Mesothelial cell of epicardium (in vitro differentiated cells): Measurements from ENCODE around the gene MIPEP. TPM values are rescaled to one million over a fixed set of nuclear protein-coding genes. Genes with fewer than 3 reads are reported as not detected.

Source experiments
- DNase-seq, 2 experiments: peaks; one replicate each; pipeline ENCODE4 v3.0.0; 2021; ENCODE audit warnings: low spot score in 2 of 2; ENCODE audit not compliant: unreplicated experiment in 2 of 2
- H3K27ac Mint-ChIP-seq: 2 replicates; pipeline ENCODE4 v1.8.0; 2021; ENCODE audit warnings: mixed read lengths
- H3K27me3 Mint-ChIP-seq: 2 replicates; pipeline ENCODE4 v1.8.0; 2021; ENCODE audit warnings: low read depth, mixed read lengths
- H3K36me3 Mint-ChIP-seq: 2 replicates; pipeline ENCODE4 v1.8.0; 2021; ENCODE audit warnings: mixed read lengths
- H3K4me1 Mint-ChIP-seq: 2 replicates; pipeline ENCODE4 v1.8.0; 2021; ENCODE audit warnings: mixed read lengths
- H3K4me3 Mint-ChIP-seq: 2 replicates; pipeline ENCODE4 v1.8.0; 2021; ENCODE audit warnings: mild to moderate bottlenecking, moderate library complexity, mixed read lengths
- H3K9me3 Mint-ChIP-seq: 2 replicates; pipeline ENCODE4 v1.8.0; 2021; ENCODE audit warnings: mixed read lengths
- CTCF ChIP-seq: fragments of 200-600 bp; sonication (generic); IDR thresholded peaks from one replicate; pipeline ENCODE4 v1.5.0; 2021; ENCODE audit warnings: antibody characterized with exemption; ENCODE audit not compliant: unreplicated experiment
- total RNA-seq: library from RNA; stranded (reverse); gene quantifications from 3 replicates; pipeline ENCODE4 v1.2.1, GENCODE V29; 2021

The MIPEP gene
- total RNA-seq, 1 donor from 2014 or later: 13.1 TPM

GRCh38 chr13:23690668-23691067 lies 198.5 kb downstream of the MIPEP start:
- H3K4me3 Mint-ChIP-seq: no peak overlapping the region
- H3K27ac Mint-ChIP-seq: no peak overlapping the region
- peaks cover 6% of the 10 kb centered on the region for H3K4me1 Mint-ChIP-seq
- DNase-seq: no peak
- no peaks in the 10 kb centered on the region for H3K27me3 Mint-ChIP-seq
- peaks cover 5% of the 10 kb centered on the region for H3K9me3 Mint-ChIP-seq
- no peaks in the 10 kb centered on the region for H3K36me3 Mint-ChIP-seq
- TF ChIP-seq CTCF: no peak

GRCh38 chr13:23688336-23688735 lies 200.9 kb downstream of the MIPEP start:
- TF ChIP-seq CTCF: no peak

GRCh38 chr13:23687614-23688013 lies 201.6 kb downstream of the MIPEP start:
- no peak for TF ChIP-seq CTCF
- peaks cover 3% of the 10 kb centered on the region for H3K36me3 Mint-ChIP-seq
- peaks cover 24% of the 10 kb centered on the region for H3K9me3 Mint-ChIP-seq
- no peak overlapping the region for H3K4me3 Mint-ChIP-seq
- no peaks in the 10 kb centered on the region for H3K27me3 Mint-ChIP-seq
- no peak for DNase-seq
- no peak overlapping the region for H3K27ac Mint-ChIP-seq
- peaks cover 3% of the 10 kb centered on the region for H3K4me1 Mint-ChIP-seq

More at GRCh38 chr13:23688336-23688735, 200.9 kb downstream of the MIPEP start:
- Mint-ChIP-seq H3K36me3 (peaks cover 3% of the 10 kb centered on the region), H3K4me1 (peaks cover 6% of the 10 kb centered on the region), H3K4me3 (no peak overlapping the region), H3K27ac (no peak overlapping the region), H3K27me3 (no peaks in the 10 kb centered on the region), H3K9me3 (peaks cover 20% of the 10 kb centered on the region)
- no peak for DNase-seq

- no peak for TF ChIP-seq CTCF
- Mint-ChIP-seq H3K27me3 (no peaks in the 10 kb centered on the region), H3K4me3 (no peak overlapping the region), H3K9me3 (peaks cover 30% of the 10 kb centered on the region), H3K36me3 (peaks cover 3% of the 10 kb centered on the region), H3K4me1 (no peaks in the 10 kb centered on the region), H3K27ac (no peak overlapping the region)
- no peak for DNase-seq
Observed at GRCh38 chr13:23686948-23687347, 202.3 kb downstream of the MIPEP start.

GRCh38 chr13:23685416-23685815 lies 203.8 kb downstream of the MIPEP start:
- H3K4me3 Mint-ChIP-seq: no peak overlapping the region
- no peak for DNase-seq
- H3K27ac Mint-ChIP-seq: no peak overlapping the region
- H3K4me1 Mint-ChIP-seq: peaks cover 4% of the 10 kb centered on the region
- no peak for TF ChIP-seq CTCF
- H3K9me3 Mint-ChIP-seq: peaks cover 30% of the 10 kb centered on the region
- peaks cover 3% of the 10 kb centered on the region for H3K36me3 Mint-ChIP-seq
- no peaks in the 10 kb centered on the region for H3K27me3 Mint-ChIP-seq

- peaks cover 4% of the 10 kb centered on the region for H3K4me1 Mint-ChIP-seq
- H3K9me3 Mint-ChIP-seq: peaks cover 30% of the 10 kb centered on the region
- H3K4me3 Mint-ChIP-seq: no peak overlapping the region
- H3K27me3 Mint-ChIP-seq: no peaks in the 10 kb centered on the region
- no peak for TF ChIP-seq CTCF
- no peak for DNase-seq
- no peak overlapping the region for H3K27ac Mint-ChIP-seq
- peaks cover 3% of the 10 kb centered on the region for H3K36me3 Mint-ChIP-seq
Observed at GRCh38 chr13:23684647-23685046, 204.6 kb downstream of the MIPEP start.
